Upper lobe of left lung (tissue), 6 donors: ENCODE results near the gene PLCB1. TPM values are rescaled to one million over a fixed set of nuclear protein-coding genes. Genes with fewer than 3 reads are reported as not detected.

Source experiments
- ATAC-seq, 2 donors: fragments of 200-7000 bp; cut with Tn5 transposase; one replicate each; pipeline ENCODE4 v1.9.1; 2022; ENCODE audit warnings: mild to moderate bottlenecking in 2 of 2, moderate library complexity in 2 of 2; ENCODE audit not compliant: low FRiP score in 2 of 2
- DNase-seq, 2 donors: peaks; one replicate each; pipeline ENCODE4 v3.0.0-alpha.2; 2019 to 2020
- H3K27ac ChIP-seq, 4 donors: fragments of 200-600 bp; sonication (generic); one replicate each; pipeline ENCODE4 v1.5.1; 2016 to 2019
- H3K27me3 ChIP-seq, 4 donors: fragments of 200-600 bp; sonication (generic); one replicate each; pipeline ENCODE4 v1.5.1; 2017 to 2019
- H3K36me3 ChIP-seq, 4 donors: fragments of 200-600 bp; sonication (generic); one replicate each; pipeline ENCODE4 v1.5.1; 2016 to 2019
- H3K4me1 ChIP-seq, 4 donors: fragments of 200-600 bp; sonication (generic); one replicate each; pipeline ENCODE4 v1.5.1; 2018 to 2019
- H3K4me3 ChIP-seq, 4 donors: fragments of 200-600 bp; sonication (generic); one replicate each; pipeline ENCODE4 v1.5.1; 2017 to 2019; ENCODE audit warnings: mild to moderate bottlenecking in 2 of 4, moderate library complexity in 1 of 4
- H3K9me3 ChIP-seq, 4 donors: fragments of 200-600 bp; sonication (generic); one replicate each; pipeline ENCODE4 v1.5.1; 2018 to 2019
- EP300 ChIP-seq, 4 donors: sonication (generic); formaldehyde crosslinking; IDR thresholded peaks; one replicate each; pipeline ENCODE4 v1.5.1; 2017; ENCODE audit warnings: antibody characterized with exemption in 4 of 4, control low read depth in 2 of 4
- POLR2A ChIP-seq, 4 donors: fragments of 450-650 bp; IDR thresholded peaks; one replicate each; pipeline ENCODE4 v1.5.1; 2016 to 2017; ENCODE audit warnings: antibody characterized with exemption in 4 of 4, mild to moderate bottlenecking in 2 of 4
- POLR2AphosphoS5 ChIP-seq, 2 donors: sonication (generic); formaldehyde crosslinking; IDR thresholded peaks; one replicate each; pipeline ENCODE4 v1.5.1; 2017; ENCODE audit warnings: antibody characterized with exemption in 2 of 2
- WGBS, 2 donors: methylation state at CpG; one replicate each; pipeline ENCODE4 v1.1.5; 2017 to 2018; 5-methylcytosine and 5-hydroxymethylcytosine counted together
- total RNA-seq, 6 donors: library from RNA; depleted of rRNA in 4 of 6; stranded (reverse); fragments of >200 nt in 4 of 6; gene quantifications; one replicate each; pipeline versions ENCODE4 v1.1.0 to v1.2.1, GENCODE V29; 2016 to 2021
- TF ChIP-seq, protein P1 (sequence below), 6 experiments: fragments of 450-650 bp in 4 of 6; fragments of 200-600 bp in 2 of 6; sonication (generic) in 2 of 6; IDR thresholded peaks; one replicate each; pipeline ENCODE4 v1.5.1; 2016 to 2019; ENCODE audit warnings: antibody characterized with exemption in 6 of 6
- donor health status: DM: no; HTN: no; CAD: no; lungs with moderate emphysema.
- donor health status: DM: no; HTN: yes; CAD: no; lungs with severe emphysema.

The PLCB1 gene
- total RNA-seq, 6 donors from 2014 or later = 4.8 to 26.2 (median 10.7) TPM

DNA sequence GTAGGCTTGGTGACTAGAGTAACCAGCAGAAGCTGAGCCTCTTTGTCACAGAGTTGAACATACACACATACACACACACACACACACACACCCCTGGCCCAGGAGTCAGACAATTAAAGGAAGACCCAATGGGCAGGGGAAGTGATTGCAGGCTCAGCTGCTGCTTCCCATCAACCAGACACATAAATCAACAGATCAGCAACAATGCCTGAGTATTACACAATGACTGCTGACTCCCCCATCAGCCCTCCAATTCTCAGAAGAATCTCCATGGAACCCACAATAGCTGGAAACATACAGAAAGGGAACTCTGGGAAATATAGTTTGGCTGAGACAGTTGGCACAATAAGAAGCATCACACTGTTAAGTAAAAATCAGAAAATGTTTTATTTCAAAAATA, 666.4 kb downstream of the PLCB1 start:
- Histone ChIP-seq H3K4me1 (no peaks in the 10 kb centered on the region), H3K9me3 (no peaks in the 10 kb centered on the region), H3K27ac (no peak overlapping the region), H3K27me3 (no peaks in the 10 kb centered on the region), H3K4me3 (no peak overlapping the region), H3K36me3 (no peaks in the 10 kb centered on the region)
- DNase-seq = no peak
- TF ChIP-seq POLR2A (IDR thresholded peaks at IDR 0.05) = no peak
- peak; percentile 25 to 61 for TF ChIP-seq POLR2AphosphoS5 (IDR thresholded peaks at IDR 0.05)
- peak; percentile 30 to 74 for ATAC-seq

DNA sequence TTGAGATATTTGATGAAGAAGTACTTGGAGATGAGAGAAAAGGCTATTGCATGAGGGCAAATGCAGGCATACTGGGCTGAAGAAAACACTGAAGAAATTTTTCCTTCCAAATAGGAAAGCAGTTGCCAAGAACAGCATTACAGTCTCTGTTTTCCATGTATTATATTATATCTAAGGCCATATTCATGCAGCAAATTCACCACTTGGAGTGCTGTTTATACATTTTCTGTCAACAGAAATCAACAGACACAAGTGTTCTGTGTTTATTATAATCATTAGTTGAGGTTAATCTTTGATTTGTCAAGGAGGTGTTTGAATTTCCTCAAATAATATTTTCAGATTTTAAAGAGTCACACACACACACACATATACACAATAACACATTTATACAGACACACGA, 668.0 kb downstream of the PLCB1 start:
- Histone ChIP-seq H3K27me3 (no peaks in the 10 kb centered on the region), H3K4me1 (no peaks in the 10 kb centered on the region), H3K9me3 (no peaks in the 10 kb centered on the region), H3K27ac (no peak overlapping the region), H3K4me3 (no peak overlapping the region), H3K36me3 (no peaks in the 10 kb centered on the region)
- TF ChIP-seq, protein P1, sequence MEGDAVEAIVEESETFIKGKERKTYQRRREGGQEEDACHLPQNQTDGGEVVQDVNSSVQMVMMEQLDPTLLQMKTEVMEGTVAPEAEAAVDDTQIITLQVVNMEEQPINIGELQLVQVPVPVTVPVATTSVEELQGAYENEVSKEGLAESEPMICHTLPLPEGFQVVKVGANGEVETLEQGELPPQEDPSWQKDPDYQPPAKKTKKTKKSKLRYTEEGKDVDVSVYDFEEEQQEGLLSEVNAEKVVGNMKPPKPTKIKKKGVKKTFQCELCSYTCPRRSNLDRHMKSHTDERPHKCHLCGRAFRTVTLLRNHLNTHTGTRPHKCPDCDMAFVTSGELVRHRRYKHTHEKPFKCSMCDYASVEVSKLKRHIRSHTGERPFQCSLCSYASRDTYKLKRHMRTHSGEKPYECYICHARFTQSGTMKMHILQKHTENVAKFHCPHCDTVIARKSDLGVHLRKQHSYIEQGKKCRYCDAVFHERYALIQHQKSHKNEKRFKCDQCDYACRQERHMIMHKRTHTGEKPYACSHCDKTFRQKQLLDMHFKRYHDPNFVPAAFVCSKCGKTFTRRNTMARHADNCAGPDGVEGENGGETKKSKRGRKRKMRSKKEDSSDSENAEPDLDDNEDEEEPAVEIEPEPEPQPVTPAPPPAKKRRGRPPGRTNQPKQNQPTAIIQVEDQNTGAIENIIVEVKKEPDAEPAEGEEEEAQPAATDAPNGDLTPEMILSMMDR (IDR thresholded peaks at IDR 0.05) = no peak
- TF ChIP-seq EP300 (IDR thresholded peaks at IDR 0.05) (no peak), POLR2A (IDR thresholded peaks at IDR 0.05) (no peak)
- WGBS, 2 donors = 41 to 66% methylated on average over 1 of the region's 1 CpG
- DNase-seq = no peak
- ATAC-seq = no peak

DNA sequence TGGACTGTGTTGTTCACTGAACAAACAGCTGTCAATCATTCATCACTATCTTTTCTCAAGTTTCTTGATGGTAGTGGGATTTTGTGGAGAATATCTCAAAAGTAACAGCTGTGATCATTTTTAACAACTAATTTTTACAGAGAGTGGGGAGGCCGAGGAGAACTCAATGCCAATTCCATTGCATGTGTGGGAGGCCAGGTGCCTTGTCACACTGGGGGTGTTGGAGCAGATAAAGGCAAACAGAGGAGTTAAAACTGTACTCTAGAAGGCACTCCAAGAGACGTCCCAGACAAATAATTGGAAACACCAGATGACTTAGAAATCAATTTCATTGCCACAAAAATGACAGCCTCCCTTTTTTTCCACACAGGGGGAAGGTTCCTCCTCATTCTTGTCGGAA, 669.6 kb downstream of the PLCB1 start:
- TF ChIP-seq POLR2AphosphoS5 (IDR thresholded peaks at IDR 0.05) (no peak), POLR2A (IDR thresholded peaks at IDR 0.05) (no peak), EP300 (IDR thresholded peaks at IDR 0.05) (no peak)
- TF ChIP-seq, protein P1 (IDR thresholded peaks at IDR 0.05) = no peak
- DNase-seq (no peak), ATAC-seq (no peak)
- 88 to 90% methylated on average over 3 of the region's 3 CpGs for WGBS, 2 donors
- no peaks in the 10 kb centered on the region for H3K36me3 ChIP-seq
- H3K27me3 ChIP-seq = no peaks in the 10 kb centered on the region
- H3K9me3 ChIP-seq = no peaks in the 10 kb centered on the region
- H3K4me3 ChIP-seq = no peak overlapping the region
- no peak overlapping the region for H3K27ac ChIP-seq
- no peaks in the 10 kb centered on the region for H3K4me1 ChIP-seq

DNA sequence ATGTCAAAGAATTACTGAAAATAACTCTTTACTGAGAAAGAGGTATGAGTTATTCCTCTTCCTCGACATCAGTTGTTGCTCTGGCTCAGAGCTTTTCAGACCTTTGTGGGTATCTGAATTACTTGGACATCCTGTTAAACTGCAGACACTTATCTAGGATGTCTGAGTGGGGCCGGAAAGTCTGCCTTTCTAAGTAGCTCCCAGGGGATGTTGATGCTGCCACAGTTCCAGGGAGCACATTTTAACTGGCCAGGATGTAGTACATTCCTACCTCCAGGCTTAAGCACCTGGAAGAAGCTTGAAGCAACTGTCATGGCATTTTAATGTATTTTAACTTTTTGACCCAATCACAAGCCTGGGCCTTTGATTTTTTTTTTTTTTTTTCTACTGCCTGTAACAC, 671.0 kb downstream of the PLCB1 start:
- ATAC-seq (no peak), DNase-seq (no peak)
- TF ChIP-seq POLR2AphosphoS5 (IDR thresholded peaks at IDR 0.05) (no peak), POLR2A (IDR thresholded peaks at IDR 0.05) (no peak)
- TF ChIP-seq, protein P1 (IDR thresholded peaks at IDR 0.05) = no peak
- no peaks in the 10 kb centered on the region for H3K9me3 ChIP-seq
- no peaks in the 10 kb centered on the region for H3K36me3 ChIP-seq
- H3K4me3 ChIP-seq = no peak overlapping the region
- H3K27ac ChIP-seq = no peak overlapping the region
- no peaks in the 10 kb centered on the region for H3K4me1 ChIP-seq
- 38 to 53% methylated on average over 2 of the region's 2 CpGs for WGBS, 2 donors
- no peaks in the 10 kb centered on the region for H3K27me3 ChIP-seq

DNA sequence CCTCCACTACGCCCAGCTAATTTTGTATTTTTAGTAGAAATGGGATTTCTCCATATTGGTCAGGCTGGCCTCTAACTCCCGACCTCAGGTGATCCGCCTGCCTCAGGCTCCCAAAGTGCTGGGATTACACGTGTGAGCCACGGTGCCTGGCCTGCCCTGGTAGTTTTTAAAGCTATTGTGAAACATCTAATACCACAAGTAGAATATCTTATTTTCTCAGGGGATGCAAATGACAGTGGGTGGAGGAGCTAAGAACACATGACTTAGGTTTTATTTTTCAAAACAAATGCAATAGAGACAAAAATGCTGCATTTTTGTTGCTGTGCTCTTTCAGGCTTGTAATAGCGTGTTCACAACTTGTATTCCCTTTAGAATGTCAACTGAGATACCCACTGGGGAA, 671.9 kb downstream of the PLCB1 start:
- no peak overlapping the region for H3K27ac ChIP-seq
- WGBS, 2 donors = 92 to 93% methylated on average over 6 of the region's 6 CpGs
- DNase-seq (no peak), ATAC-seq (no peak)
- H3K9me3 ChIP-seq = no peaks in the 10 kb centered on the region
- TF ChIP-seq EP300 (IDR thresholded peaks at IDR 0.05) = no peak
- TF ChIP-seq, protein P1 (IDR thresholded peaks at IDR 0.05) = no peak
- no peak for TF ChIP-seq POLR2A (IDR thresholded peaks at IDR 0.05)
- TF ChIP-seq POLR2AphosphoS5 (IDR thresholded peaks at IDR 0.05) = no peak
- H3K27me3 ChIP-seq = no peaks in the 10 kb centered on the region
- H3K4me1 ChIP-seq = no peaks in the 10 kb centered on the region
- H3K36me3 ChIP-seq = no peaks in the 10 kb centered on the region
- no peak overlapping the region for H3K4me3 ChIP-seq
